Smooth muscle cell of the pulmonary artery (primary cell): Measurements from ENCODE around the gene C11orf42. TPM values are rescaled to one million over a fixed set of nuclear protein-coding genes. Genes with fewer than 3 reads are reported as not detected.

Source experiments
- total RNA-seq: library from RNA; depleted of rRNA; stranded (reverse); fragments of >200 nt; gene quantifications from 2 replicates; pipeline ENCODE4 v1.2.3, GENCODE V29; 2014

Gene C11orf42
- not detected in 2 replicates for total RNA-seq

GRCh38 chr11:6205366-6205765 lies at the start of gene C11orf42:
TSS of gene C11orf42 (plus strand) at chr11:6205557. CDS start at chr11:6205616, 59 bp downstream.

GRCh38 chr11:6170226-6170625 lies 35.1 kb upstream of the C11orf42 start, which contains the start of gene OR52B2:
TSS of gene OR52B2 (minus strand) at chr11:6170326. CDS start at chr11:6170326, 0 bp downstream.

GRCh38 chr11:6199174-6199810 lies 6.1 kb upstream of the C11orf42 start, which contains the start of gene OR52W1:
TSS of gene OR52W1 (plus strand) at chr11:6199224. CDS start at chr11:6199224, 0 bp downstream.

DNA sequence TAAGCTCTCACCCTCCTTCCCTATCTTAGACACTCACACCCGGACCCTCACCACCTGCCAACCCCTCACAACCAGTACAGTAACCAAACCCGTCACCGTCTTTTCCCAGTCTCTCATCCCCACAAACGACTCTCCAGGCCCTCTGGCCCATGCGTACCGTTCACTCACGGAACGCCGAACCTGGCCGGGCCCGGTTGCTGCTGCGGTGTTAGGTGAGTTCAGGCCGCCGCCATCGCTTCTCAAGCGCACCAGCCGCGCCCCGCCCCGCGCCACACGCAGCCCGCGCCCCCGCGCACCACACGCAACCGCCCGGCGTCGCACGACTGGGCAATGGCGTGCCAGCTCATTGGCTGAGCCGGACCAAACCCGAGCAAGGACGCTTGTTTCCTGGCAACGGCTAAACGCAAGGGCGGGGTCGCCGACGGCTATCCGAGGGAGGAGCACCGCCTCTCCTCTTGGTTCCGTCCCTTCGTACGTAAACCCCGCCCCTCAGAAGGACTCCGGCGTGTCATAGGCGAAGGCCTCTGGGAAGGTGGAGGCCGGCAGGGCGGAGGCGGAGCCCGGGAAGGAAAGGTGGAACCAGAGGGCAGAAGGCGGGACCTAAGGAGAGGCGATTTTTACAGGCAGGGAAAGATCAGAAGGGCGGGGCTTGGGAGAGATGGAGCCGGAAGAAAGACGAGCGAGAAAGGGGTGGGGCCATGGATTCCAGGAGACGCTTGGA lies 29.2 kb downstream of the C11orf42 start, which contains the start of gene FHIP1B:
FHIP1B (minus strand) TSS at position 250 of the 721 bp plus-strand sequence. CDS start 10,120 bp downstream, outside the sequence.

DNA sequence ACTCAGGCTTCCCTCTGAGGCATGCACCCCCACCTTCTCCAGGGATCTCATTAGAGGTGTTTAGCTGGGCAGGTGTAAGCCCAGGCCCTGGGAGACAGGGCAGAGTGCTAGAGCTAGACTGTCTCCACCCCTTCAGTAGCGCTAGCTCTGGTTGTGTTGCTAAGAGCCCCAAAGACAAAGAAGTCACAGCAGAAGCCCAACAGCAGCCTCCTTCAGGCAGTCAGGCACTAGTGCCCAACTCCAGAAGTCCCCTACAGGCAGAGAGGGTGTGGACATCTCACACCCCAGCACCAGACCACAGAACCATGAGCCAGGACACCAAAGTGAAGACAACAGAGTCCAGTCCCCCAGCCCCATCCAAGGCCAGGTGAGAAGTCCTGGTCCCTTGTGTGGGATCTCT lies 33.5 kb downstream of the C11orf42 start, which contains the start of gene CNGA4:
CNGA4 (plus strand) TSS at position 188 of the 400 bp plus-strand sequence; CDS start at position 306, 118 bp downstream.

Other genes starting within 250 kb of the C11orf42 start
- gene OR56A5, start 237.1 kb upstream of the C11orf42 start, total RNA-seq = not detected in 2 replicates
- not detected in 2 replicates for gene OR52L1, start 218.6 kb upstream of the C11orf42 start, total RNA-seq
- not detected in 2 replicates for gene OR56A4, start 198.6 kb upstream of the C11orf42 start, total RNA-seq
- gene OR56A1, start 174.8 kb upstream of the C11orf42 start, total RNA-seq = not detected in 2 replicates
- not detected in 2 replicates for gene OR56B4, start 97.9 kb upstream of the C11orf42 start, total RNA-seq
- not detected in 2 replicates for gene OR52B2, start 35.2 kb upstream of the C11orf42 start, total RNA-seq
- gene OR52W1, start 6.3 kb upstream of the C11orf42 start, total RNA-seq = not detected in 2 replicates
- gene FHIP1B, start 29.1 kb downstream of the C11orf42 start, total RNA-seq = 13.3 and 21.1 TPM in 2 replicates
- gene CNGA4, start 33.5 kb downstream of the C11orf42 start, total RNA-seq = 0.07 and 0.17 TPM in 2 replicates
- not detected in 2 replicates for gene CCKBR, start 54.3 kb downstream of the C11orf42 start, total RNA-seq
- 53.3 and 111 TPM in 2 replicates for gene CAVIN3, start 114.9 kb downstream of the C11orf42 start, total RNA-seq
- gene SMPD1, start 184.9 kb downstream of the C11orf42 start, total RNA-seq = 91.4 and 111 TPM in 2 replicates
- gene APBB1, start 213.5 kb downstream of the C11orf42 start, total RNA-seq = 41.9 and 50.6 TPM in 2 replicates
- gene HPX, start 235.4 kb downstream of the C11orf42 start, total RNA-seq = 0.78 and 0.92 TPM in 2 replicates